Stimulated activated CD4-positive, alpha-beta T cell treated with anti-CD3 and anti-CD28 coated beads, TNF-alpha, amount 100 ng/mL, for 4 hours (primary cell): ENCODE results near the gene PLAA.
"Not testable (repeated sequence)": the region's sequence is repeated elsewhere in the genome, so short reads cannot be mapped to it uniquely, and the experiment has no call there.

ENCODE experiments used
- DNase-seq, 3 experiments: peaks; one replicate each; pipeline ENCODE4 v3.0.0-alpha.2; 2020; ENCODE audit warnings: low read depth in 3 of 3

The PLAA gene

GRCh38 chr9:26935847-26936246 lies 11.2 kb downstream of the PLAA start:
- DNase-seq: no peak

GRCh38 chr9:26928902-26929495 lies 18.0 kb downstream of the PLAA start:
- DNase-seq: no peak

DNA sequence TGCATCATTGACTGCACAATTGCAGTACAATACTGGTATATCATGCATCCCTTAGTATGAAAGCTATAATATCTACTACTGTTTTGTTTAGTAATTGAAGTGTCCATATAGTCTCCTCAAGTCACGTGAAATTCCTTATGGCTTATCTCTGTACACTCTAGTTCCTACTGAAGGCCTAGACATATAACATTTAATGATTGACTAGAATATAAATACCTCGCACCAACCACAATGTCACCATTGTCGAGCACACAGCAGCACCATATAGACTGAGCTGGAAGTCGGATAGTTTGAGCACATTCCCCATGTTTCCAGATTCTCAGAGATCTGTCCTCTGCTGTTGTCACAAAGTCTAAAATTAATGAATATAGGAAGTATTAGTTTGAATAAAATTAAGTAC lies 21.4 kb downstream of the PLAA start:
- DNase-seq: no peak

DNA sequence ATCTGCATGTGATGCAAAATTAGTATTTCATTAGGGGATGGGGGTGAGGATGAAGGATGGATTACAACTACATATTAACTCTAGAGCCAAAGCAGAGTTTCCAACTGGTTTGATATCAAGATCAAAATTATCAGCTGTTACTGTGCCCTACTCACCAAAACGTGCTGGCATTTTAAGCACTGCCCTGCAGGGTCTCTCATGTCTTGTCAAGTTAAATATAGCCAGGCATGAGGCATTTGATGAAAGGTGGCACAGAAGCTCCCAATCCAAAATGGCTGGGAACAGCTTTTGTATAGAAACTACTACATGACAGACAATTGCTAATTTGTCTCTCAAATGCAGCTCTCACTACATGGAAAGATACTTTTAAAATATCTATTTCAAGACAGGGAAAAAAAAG lies 27.3 kb downstream of the PLAA start:
- DNase-seq: no peak

DNA sequence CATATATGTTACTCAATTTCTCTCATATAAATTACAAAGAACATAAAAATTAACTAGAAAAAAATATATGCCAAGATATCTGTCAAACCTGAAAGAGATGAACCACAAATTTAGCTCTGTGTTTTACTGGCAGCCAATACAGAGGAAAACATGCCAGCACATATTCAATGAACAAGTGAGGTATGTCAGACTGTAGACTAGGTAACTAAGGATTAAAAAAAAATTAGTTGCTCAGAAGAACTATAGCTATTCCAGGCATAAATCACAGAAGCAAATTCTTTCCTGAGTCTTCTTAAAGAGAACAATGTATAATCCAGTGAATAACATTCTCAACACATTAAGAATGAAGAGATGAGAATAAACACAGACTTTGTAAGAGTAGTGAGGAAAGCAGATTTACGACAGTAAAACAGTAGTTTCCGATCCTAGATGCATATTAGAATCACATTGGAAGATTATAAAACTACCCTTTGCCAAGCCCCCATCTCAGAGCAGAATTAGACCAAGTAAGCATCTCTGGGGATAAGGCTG lies 33.8 kb downstream of the PLAA start:
- no peak for DNase-seq

GRCh38 chr9:26904671-26905070 lies 42.4 kb downstream of the PLAA start:
- DNase-seq: no peak

- no peak for DNase-seq
Measured at GRCh38 chr9:26904070-26904469, 43.0 kb downstream of the PLAA start.

- DNase-seq: no peak
Measured at GRCh38 chr9:26893030-26893676, 53.9 kb downstream of the PLAA start.

- DNase-seq: peak; percentile 81 to 90 (median 87)
Measured at GRCh38 chr9:26892251-26893029, 54.6 kb downstream of the PLAA start, which contains the start of gene CAAP1. TSS of gene CAAP1 (minus strand) at chr9:26892802. CDS start at chr9:26892715, 87 bp downstream.

DNA sequence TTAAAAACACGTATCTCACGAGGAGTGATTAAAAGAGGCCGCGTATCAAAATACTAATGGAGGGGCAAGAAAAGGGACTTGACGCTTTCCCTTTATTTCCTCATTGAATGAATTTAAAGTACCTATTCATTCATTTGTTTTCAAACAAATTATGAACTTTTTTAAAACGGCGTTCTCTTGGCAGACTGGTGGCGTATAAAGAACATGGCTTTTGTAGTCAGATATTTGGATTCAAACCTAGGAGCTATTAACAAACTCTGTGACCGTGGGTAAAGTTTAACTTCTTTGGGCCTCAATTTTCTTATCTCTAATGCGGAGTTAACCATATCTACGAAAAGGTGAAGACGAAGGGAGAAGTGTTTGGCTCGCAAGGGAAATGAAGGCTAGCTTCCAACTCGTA lies 55.3 kb downstream of the PLAA start:
- DNase-seq: no peak

DNA sequence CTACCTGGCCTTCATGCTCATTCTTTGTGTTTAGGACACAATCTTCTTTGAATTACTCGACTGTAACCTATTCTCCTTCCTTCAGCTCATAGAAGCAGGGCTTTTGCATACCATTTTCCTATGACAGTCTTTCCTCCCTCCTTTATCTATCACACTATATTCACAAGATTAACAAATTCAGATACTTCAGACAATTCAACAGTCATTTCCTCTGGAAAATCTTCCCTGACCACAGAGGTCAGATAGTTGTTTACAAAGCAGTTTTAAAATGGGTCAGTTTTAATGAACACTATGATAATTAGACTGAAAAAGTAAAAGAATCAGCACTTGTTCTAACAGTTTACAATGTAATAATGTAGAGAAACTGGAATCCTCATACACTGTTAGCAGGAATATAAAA lies 58.8 kb downstream of the PLAA start:
- no peak for DNase-seq

DNA sequence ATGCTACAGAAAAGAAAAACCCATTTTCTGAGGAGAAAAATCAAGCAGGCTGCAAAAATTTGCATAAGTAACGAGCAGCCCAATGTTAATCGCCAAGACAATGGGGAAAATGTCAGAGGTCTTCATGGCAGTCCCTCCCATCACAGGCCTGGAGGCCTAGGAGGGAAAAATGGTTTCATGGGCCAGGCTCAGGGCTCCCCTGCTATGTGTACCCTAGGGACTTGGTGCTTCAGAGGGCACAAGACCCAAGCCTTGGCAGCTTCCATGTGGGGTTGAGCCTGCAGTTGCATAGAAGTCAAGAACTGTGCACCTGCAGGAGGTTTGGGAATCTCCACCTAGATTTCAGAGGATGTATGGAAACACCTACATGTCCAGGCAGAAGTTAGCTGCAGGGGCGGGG lies 64.9 kb downstream of the PLAA start:
- DNase-seq: no peak

DNA sequence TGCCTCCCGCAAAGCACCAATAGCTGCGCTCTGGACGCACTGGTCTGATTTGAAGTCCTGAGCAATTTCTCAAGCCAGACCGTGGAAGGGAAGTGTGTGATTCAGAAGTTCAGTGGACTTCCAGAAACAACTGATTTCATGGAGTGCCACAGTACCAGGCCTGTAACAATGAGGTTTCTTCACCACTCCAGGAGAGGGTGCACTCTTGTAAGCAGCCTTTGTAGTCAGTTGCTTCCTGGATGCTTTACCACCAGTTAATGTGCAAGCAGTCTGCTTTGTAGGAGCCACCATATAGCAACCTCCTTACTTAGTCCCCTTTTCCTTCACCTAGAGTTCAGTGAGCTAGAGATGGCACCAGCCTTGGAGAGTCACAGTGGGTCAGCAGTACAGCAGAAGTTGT lies 66.8 kb downstream of the PLAA start:
- no peak for DNase-seq

GRCh38 chr9:26875155-26875554 lies 71.9 kb downstream of the PLAA start:
- DNase-seq: not testable (repeated sequence)

DNA sequence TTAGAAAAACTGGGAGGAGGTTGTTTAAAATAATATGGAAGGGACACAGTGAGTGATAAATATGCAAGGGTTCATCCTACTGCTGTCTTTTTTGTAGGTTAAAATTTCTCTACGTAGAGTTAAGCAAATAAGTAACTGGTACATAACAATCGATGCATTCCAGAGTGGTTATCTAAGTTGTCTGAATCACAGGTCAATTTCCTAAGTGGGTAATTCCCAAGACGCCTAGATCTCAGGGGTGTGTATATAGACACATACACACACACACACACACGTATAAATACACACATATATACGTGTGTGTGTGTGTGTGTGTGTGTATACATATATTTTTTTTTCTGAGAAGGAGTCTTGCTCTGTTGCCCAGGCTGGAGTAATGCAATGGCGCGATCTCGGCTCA lies 76.8 kb downstream of the PLAA start:
- DNase-seq: no peak

DNA sequence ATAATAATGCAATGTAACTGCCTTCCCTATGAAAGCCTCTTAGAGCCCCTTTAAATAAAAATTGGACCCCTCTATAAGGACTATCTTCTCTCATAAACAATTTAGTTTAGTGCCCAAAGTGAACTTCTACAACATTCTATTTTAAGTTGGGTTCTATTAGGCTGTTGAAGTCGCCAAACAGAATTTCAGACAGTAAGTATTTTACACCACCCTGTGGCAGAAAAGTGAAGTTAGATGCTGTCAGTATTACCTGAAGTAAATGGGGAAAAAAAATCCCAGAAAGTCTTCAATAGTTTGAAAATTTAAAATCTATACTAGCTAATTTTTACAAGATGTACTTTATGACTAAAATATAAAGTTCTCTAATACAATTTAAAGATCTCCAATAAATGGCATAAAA lies 84.0 kb downstream of the PLAA start:
- DNase-seq: no peak

DNA sequence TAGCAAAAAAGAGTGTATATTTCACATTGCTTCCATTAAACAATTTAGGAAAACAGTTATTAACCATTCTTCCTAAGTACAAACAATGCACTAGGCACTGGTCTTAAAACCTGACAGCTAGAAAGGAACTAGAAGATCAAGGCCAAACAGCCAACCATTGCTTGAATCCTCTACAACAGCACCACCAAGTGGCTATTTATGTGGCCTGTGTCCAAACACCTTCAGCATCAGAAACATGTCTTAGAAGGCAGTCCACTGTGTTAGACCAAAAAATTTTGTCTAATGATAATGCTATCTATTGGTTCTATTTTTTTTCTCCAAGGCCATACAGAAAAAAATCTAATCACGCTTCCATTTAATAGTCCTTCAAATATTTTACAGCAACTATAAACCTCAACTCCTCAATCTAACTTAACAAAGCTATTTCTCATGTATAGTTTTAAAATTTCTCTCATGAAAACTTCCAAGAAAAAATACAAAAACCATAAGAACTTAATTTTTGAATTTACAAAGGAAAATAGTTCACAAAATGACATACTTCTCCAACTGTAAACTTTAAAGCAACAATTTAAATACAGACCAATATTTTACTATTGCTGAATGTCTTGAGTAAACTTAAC lies 90.5 kb downstream of the PLAA start:
- no peak for DNase-seq
